LHCN-M2 (cell line): ENCODE data around the gene RBM38. TPM values are rescaled to one million over a fixed set of nuclear protein-coding genes. Genes with fewer than 3 reads are reported as not detected.
A peak's percentile ranks its signal among the peaks of the same experiment; 100 is the strongest.

ENCODE experiments used
- DNase-seq: peaks from one replicate; pipeline ENCODE4 v3.0.0-alpha.2; 2012; ENCODE audit warnings: low read depth
- total RNA-seq: library from RNA; depleted of rRNA; stranded (reverse); fragments of >200 nt; gene quantifications from 2 replicates; pipeline ENCODE4 v1.2.3, GENCODE V29; 2014

The RBM38 gene
- total RNA-seq, 1 experiment from 2014 or later = 7.4 TPM

DNA sequence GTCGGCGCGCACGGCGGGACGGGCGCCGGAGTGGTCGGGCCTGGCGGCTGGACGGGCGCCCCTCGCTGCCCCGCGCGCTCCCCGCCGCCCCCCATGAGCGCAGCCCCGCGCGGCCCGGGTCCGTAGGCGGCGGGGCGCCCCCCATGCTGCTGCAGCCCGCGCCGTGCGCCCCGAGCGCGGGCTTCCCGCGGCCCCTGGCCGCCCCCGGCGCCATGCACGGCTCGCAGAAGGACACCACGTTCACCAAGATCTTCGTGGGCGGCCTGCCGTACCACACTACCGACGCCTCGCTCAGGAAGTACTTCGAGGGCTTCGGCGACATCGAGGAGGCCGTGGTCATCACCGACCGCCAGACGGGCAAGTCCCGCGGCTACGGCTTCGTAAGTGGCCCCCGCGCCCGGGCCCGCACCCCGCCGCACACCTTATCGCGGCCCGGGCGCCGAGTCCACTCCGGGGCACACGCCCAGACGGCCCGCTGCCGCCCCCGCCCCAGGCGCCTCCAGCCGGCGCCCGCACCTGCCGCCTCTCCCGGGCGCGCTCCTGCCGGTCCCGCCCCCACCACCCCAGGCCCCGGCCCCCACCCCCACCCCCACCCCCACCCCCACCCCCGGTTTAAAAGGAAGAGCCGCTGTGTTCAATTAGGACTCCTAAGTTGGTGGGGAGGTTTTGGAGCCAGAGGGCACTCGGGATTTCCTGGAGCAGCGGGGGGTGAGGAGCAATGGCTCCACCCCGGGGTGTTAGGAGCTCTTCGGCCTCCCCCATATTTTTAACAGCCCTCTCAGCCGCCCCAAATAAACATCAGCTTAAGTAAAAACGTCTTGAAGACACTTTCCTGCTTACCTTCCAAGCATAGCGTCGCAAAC, 474 bp downstream of the RBM38 start:
- no peak for DNase-seq

DNA sequence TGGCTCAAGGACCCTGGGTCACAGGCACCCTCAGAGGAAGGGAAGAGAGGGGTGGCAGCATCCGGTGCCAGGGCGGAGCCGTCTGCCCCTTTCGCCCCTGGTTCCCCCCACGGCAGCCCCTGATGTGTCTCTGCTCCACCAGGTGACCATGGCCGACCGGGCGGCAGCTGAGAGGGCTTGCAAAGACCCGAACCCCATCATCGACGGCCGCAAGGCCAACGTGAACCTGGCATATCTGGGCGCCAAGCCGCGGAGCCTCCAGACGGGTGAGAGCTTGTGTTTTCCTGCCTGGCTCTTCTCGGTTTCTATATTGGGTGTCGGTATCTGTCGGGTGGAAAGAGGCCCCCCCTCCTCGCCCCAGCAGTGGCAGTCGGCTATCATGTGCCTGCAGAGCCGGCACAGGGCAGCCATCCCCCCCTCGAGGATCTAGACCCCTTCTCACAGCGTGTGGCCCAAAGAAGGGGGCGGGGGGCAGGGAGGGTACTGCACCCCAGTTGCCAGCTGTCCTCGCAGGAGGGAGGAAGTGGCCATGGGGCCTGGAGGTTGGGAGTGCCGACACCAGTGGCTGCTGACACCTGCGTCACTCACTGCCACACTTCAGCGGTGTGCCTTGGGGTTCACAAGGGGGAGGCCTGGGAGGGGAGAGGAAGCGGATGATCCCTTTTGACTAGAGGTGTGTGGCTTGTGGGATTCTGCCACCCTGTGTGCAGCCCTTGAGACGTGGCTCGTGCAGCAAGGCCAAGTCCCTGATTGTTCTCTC, 1.5 kb downstream of the RBM38 start:
- DNase-seq = no peak

DNA sequence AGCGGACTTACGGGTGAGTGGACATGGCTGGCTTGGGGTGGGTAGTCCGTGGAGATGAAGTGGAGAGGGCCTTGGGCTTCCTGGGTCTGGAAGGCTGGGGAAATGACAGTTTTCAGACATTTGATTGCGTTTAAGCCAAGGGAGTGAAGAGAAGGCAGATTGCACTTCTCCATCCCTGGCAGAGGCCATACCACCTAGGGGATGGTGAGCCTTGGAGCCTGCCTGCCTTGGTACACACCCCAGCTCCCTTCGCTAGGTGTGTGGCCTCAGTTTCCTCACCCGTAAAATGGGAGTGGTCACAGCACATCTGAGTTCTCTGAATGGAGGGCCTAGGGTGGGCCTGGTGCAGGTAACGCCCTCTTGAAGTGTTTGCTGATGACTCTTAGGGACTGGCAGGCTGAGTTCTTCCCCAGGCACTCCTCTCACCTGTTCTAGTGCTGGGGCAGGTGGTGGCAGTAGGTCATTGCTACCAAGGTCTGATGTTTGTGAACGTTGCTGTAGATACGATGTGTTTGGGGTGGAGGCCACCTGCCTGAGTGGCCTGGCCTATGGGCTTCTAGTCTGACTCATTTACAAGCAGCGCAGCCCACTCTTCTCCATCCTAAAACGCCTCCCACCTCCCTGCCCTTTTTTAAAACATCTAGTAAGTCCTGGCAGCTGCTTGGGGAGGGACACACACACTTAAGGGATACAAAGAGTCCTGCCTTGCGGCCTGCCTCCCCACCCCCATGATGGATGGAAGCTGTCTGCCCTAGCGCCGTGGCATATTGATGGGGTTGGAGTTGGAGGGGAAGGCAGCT, 2.3 kb downstream of the RBM38 start:
- DNase-seq = no peak

DNA sequence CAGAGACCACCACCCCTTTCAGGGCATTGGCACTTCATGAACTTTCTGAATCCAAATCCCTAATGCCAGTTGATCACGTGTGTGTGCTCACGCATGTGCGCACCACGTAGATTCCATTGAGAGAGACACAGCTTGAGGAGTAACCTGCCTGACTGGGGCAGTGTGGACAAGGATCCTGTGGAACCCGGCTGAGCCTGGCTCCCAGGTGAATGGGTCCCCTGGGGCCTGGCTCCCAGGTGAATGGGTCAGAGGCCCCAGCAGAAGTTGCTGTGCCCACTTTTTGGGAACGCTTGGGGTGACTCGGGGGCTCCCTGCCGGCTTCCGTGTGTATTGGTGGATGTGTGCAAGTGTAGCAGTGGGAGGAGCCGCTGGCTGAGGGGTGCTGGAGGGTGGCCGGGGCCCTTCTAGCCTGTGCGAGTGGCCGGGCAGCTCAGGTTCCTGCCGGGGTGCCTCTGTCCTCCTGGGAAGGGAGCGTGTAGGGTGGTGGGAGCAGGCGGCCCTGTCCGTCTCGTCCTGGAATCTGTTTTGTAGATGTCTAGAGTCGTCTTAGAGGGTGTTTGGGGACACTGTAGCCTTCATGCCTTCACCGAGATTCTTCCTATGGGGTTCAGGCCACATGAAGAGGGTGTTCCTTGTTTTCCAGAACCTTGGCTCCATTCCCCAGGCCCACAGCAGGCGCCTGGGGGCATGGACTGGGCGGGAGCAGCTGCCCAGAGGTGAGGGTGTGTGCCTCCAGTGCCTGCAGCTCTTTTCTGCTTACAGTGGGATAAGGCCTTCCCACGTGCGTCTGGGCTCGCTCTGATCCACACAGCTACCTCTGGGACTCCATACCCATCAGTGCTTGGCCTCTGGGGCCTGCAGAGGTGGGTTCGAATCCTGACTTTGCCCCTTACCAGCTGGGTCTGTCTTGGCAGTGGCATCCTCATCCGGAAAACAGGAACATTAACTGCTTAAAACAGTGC, 3.2 kb downstream of the RBM38 start:
- no peak for DNase-seq

DNA sequence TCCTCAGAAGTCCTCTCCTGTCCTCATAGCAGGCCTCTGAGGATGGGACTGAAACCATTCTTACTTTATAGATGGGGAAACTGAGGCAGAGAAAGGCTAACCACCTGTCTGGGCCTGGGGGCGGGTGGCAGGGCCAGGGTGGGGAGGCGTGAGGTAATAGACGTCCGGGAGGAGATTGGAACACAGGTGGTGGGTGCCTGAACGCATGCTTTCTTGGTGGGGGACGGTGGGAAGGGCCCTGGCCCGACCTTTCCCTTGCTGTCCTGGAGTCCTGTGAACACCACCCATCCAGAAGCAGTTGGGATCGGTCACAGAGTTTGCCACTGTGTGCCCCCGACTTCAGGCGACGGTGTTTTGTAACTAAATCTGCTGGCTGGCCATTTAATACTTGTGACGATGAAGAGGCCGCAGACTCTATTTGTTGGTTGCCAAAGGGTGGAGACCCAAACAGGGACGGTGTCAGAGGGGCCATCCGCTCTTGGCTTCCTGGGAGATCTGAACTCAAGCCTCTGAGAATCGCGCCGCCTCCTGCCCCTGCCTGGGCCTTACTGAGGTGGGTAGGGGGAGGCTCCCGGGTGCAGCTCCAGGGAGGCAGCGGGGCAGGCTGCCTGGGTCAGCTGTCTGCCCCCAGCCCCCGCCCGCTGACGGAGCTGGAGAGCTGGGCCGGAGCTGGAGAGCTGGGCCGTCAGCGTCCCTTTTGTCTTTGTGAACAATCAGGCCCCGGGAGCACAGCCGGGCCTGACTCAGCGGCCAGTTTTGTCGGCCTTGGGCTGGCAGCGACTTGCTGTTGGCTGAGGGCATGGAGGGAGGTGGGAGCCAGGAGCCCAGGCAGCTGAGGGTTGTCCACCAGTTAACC, 4.1 kb downstream of the RBM38 start:
- DNase-seq = peak; percentile 14

DNA sequence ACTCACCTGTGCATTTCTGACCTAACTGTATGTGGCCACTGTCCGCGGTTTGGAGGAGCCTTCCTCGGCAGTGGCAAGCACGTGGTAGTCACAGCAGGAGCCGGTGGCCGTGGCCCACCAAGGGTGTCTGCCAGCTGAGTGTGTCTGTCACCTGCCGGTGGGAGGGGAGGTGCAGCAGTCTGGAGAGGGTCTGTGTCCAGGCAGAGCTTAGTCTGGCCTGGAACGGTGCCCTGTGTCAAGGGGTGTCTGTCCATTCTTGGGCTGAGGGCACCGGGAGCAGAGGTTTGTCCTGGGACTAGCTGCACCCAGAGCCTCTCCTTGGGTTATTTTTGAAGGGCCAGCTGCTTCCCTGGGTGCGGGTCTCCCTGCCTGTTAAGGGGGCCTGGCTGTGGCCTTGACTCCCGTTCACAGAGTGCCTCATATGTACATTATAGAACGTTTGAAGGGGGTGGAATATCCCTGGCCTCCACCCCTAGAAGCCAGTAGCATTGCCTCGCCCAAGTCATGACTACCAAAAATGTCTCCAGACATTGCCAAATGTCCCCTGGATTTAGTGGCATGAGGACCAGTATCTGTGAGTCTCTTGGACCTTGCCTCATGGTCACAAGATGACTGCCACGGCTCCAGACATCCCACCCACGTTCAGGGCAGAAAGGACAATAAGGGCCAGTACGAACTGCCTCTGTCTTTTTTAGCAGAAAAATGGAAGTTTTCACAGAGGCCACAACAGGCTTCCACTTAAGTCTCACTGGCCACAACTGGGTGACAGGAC, 5.2 kb downstream of the RBM38 start:
- no peak for DNase-seq

DNA sequence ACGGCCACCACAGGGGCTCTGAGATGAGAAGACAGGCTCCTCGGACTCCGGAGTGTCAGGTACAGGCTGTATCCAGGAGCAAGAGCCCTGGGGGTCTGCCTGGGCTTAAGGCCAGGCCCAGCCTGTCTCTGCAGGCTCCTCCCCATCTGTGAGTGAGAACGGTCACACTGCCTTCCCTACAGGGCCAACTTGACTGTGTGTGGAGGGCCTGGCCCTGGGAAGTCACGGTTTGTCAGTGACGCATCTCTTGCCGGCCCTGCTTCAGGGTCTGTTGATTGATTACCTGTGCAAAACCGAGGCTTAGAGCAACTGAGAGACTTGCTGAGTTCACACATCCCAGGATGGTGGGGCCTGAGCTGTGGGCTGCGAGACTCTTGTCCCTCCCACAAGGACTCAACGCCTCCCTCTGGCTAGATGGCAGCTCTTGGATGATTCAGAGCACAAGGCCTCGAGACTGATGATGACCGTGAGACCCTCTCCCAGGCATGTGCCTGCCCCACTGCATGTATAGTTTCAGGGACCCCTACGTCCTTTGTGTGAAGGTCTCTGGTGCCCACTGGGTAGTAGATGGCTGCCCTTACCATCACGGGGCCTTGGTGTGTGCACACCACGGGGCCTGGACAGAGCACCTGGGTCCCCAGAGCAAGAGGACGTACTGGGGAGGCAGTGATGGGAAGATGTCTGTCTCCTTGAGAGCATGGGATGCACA, 5.9 kb downstream of the RBM38 start:
- no peak for DNase-seq

DNA sequence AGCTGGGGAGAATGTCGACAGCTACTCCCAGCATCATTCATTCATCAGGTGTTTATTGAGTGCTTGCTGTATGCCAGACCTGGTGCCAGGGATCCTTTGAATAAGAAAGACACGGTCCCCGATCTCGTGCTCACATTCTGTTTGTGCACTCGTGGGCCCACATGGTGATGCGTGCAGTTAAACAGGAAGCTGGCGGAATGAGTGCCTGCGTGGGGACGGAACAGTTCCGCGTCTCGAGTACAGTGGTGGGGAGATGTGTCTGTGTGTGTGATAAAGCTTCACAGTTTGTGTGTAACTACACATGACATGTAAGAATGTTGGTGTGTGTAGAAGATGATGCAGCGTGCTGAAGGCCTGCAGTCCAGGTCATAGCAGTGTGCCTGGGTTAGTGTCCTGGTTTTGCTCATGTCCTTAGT, 6.5 kb downstream of the RBM38 start:
- DNase-seq = no peak

DNA sequence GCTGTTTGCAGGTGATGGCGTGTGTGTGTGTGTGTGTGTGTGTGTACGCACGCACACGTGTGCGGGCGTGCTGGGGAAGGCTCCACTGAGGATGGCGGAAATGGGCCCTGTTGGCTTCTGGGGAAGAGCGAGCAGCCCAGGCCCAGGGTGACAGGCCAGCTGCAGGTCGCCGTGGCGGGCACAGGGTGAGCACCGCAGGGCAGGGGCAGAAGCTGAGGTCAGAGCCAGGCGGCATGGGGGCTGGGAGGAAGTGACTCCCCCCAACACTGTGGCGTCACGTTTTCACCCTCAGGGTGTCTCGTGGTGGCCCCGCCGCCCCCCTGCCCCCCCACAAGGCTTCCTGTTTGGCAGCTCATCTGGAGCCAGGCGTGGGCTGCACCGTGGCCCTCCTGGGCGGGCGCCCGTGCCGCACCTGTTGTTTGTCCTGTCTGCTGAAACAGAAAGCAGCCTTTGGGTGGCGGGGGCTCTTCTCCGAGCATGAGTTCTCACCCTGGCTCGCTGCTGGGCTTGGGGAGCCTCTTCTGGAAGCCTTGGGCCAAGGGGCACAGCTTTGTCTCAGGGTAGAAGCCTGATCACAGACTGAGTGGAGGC, 7.1 kb downstream of the RBM38 start:
- DNase-seq = no peak

DNA sequence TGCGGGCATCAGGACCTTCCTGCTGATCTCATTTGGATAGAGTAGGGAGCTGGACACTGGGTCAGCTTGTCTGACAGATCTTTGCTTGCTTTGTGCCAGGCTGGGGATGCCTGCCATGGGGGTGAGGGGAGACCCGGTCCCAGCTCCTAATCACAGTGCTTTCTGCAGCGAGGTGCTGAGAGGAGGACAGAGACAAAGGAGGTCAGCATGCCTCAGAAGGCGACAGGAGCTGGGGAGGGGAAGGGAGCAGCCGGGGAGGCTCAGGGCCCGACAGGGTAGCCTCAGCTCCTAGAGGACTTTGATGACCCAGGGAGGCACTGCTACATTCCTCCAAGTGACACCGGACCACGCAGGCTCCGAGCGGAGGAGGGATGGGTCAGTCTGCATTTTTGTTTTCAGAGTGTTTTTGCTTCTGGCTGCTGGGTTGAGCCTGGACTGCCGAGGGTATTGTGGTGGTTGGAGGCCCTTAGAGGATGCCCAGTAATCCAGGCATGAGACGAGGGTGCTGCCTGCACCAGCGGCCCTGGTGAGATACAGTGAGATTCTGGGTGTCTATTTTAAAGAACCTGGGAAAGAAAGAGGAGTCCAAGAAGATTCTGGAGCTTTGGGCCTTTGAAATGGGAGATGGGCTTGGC, 7.8 kb downstream of the RBM38 start:
- DNase-seq = no peak

DNA sequence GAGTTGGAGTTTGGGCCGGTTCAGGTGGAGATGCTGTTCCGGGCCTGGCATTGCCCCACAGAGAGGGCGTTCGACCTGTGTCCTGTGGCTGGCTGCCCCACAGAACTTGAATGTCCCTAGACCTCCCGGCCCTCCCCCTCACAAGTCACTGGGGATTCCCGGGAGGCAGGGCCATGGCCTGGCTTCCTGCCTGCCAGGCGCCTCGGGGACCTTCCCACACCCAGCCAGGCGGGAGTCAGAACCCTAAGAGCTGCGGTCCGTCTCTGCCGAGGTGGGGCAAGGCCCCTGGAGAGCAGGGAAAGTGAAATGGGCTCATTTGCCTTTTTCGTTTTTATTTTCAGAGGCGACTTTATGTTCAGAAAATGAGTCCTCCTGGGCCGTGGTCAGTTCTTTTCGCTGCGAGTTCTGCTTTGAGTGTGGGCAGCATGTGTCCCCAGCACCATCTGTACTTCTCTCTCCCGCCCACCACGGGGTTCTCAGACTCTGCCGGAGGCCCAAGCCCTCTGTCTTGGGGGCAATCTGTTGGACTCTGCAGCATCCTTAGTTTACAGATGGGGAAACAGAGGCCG, 8.5 kb downstream of the RBM38 start:
- no peak for DNase-seq

DNA sequence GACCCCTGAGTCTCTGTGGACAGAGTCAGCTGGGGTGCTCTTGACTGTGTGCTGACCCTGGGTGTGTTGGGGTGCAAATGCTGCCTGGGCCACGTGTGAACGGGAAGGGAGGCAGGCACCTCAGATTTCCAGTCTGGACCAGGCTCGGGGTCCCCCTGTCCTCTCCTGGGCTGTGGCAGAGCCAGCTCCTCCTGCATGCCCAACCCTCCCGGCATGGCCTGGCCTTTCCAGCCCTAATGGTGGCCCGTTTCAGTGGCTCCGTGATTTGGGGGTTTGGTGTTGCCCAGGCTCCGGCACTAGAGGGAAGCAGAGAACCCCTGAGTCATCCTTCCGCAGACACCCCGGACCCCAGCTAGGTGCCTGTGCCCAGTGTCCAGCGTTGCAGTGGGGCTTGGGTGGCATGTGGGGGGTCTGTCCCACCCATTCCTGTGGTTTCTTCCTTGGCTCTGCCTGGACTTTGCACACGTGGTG, 9.1 kb downstream of the RBM38 start:
- no peak for DNase-seq

DNA sequence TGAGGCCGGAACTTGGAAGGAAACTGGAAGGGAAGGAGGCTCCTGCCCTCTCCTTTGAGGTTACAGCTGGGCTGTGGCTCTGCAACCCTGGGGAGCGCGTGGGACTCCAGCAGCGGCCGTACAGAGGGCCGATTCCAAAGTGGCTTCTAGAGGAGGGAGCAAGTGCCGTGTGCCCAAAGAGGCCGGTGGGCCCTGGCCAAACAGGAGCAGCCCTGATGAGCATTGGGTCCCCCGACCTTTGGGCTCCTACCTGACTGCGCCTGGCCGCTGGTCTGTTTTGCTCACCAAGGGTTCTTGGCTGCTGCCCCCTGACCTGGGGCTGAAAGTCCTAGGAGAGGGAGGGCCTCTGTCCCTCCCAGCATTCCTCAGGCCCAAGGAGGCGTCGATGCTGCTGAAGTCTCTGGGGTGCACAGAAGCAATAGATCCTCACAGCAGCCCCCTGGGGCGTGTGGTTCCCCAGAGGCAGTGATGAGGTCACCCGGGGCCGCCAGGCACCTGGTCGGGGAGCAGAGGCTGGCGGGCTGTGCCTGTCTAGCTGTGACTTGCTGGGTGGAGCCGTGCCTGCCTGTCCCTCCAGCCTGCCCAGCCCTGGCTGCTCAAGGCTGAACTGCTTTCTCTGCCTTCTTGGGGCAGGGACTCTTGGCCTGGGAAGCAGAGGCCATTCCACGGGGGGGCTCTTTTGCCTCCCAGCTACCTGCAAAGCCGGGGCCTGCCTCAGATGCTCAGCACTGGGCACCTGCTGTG, 9.8 kb downstream of the RBM38 start:
- DNase-seq = no peak

DNA sequence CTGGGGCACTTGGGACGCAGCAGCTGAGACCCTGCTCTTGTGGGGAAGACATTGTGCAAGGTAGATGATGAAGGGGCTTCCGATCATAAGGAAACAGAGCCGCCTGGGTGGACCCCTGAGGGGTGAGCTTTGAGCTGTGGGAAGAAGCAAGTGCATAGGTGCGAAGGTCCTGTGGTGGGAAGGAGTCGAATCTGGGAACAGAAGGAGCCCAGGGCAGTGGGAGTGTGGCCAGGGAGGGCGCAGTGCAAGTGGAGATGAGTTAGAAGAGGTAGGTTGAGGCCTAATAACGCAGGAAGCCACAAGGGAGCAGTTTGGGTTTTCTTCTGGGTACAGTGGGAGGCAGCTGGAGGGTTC, 10.3 kb downstream of the RBM38 start:
- no peak for DNase-seq

DNA sequence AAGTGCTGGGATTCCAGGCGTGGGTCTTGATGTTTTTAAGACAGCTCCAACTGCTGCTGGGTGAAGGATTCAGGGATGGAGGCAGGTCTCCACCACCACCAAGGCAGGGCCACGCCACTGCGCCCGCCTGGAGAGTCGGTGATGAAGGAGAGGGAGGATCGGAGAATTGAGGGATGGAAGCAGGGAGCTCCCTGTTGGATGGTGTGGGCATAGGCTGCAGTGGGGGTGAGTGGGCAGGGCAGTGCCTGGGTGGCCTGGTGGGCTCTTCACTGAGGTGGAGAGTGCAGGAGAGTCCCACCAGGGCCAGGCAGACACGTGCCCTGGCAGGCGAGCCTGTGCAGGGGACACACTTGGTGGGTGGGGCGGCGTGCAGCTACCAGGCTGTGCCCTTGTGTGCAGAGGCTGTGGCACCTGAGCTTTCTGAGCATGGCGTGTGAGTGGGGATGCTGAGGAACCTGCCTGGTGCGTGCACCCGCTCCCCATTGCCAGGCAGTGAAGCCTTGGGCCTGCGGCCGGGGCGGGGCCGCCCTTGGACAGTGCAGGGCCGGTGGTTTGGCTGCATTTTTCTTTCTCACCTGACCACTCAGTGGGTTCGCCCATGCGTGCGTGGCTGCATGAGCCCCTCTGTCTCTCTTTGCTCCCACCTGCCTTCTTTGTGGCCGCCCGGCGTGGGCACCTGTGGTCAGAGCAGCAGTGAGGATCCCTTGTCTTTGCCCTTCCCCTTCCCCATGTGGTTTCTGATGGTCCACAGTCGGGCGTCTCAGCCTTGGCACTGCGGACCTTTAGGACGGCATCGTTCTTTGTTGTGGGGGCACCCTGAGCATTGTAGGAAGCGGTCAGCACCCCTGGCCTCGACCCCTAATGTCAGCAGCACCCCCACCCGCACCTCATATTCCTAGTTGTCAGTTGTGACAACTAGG, 11.3 kb downstream of the RBM38 start:
- DNase-seq = no peak
